RPMI7951 (cell line): ENCODE data around the gene TEDDM1. TPM values are rescaled to one million over a fixed set of nuclear protein-coding genes. Genes with fewer than 3 reads are reported as not detected.
A peak's percentile ranks its signal among the peaks of the same experiment; 100 is the strongest.

Experiments
- DNase-seq: peaks from one replicate; pipeline ENCODE4 v3.0.0-alpha.2; 2012; ENCODE audit warnings: low read depth
- total RNA-seq: library from RNA; depleted of rRNA; stranded (reverse); fragments of >200 nt; shearing (Covaris generic); gene quantifications from 2 replicates; pipeline ENCODE4 v1.2.3, GENCODE V29; 2014

Gene TEDDM1
- total RNA-seq, 1 experiment from 2014 or later = not detected

DNA sequence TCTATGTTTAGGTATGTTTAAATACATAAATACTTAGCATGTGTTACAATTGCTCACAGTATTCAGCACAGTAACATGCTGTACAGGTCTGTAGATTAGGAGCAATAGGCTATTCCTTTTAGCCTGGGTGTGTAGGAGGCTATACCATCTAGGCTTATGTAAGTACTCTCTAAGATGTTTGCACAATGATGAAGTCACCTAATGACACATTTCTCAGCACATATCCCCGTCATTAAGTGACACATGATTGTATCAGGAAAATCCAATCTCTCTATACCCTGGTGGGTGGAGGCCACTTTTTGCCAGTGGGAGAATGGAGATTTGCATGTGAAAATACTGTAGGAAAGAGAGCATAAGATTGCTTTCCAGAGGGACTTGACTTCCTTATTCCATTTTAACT lies 5.5 kb upstream of the TEDDM1 start:
- no peak for DNase-seq

DNA sequence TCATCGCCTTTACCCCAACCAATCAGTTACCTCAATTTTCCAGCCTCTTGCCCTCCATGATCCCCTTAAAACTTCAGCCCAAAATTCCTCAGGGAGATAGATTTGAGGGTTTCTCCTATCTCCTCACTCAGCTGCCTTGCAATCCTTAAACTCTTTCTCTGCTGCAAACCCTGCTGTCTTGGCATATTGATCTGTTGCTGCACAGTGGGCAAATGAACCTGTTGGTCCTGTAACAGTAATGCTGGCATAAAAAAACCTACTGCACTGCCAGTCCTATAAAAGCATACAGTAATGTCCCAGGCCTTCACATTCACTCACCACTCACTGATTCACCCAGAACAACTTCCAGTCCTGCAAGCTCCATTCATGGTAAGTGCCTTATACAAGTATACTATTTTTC lies 5.1 kb upstream of the TEDDM1 start:
- no peak for DNase-seq

DNA sequence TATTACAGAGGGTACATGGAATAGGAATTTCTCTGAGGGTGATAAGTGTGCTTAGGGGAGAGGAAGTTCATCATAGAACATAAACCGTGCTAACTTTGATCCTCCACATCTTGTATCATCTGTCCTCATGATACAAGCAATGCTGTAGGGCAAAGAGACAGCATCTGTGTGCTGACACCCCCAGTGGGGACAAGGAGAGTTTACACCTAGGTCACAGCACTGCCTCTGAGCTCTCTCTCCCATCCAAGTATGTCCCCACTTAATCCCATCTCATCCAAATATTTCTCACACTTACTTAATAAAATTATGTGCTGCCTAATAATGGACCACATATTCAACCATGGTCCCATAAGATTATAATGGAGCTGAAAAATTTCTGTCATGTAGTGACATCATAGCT lies 4.3 kb upstream of the TEDDM1 start:
- no peak for DNase-seq

DNA sequence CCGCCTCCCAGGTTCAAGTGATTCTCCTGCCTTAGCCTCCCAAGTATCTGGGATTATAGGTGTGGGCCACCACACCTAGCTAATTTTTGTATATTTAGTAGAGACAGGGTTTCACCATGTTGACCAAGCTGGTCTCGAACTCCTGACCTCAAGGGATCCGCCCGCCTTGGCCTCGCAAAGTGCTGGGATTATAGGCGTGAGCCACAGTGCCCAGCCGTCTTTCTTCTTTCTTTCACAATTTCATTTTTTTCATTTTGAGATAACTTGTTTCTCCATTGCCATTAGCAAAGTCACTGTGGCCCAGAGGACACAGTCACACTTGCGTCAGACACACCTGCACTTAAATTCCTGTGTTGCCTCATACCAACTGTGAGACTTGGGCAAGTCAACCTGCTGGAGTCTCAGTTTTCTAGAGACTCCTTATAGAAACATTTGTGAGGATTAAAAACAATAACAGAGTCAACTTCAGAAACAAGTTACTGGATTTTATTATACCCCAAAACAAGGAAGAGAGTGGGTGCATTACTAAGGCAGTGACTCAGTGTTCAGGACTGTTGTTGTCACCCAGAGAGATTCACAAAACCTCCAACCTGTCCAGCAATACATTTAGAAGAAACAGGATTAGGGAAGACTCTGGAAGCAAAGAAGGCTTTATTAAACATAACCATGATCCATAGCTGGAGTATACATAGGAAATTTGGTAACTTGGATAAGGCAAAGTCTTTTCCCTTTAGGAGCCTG lies 2.6 kb downstream of the TEDDM1 start:
- no peak for DNase-seq

DNA sequence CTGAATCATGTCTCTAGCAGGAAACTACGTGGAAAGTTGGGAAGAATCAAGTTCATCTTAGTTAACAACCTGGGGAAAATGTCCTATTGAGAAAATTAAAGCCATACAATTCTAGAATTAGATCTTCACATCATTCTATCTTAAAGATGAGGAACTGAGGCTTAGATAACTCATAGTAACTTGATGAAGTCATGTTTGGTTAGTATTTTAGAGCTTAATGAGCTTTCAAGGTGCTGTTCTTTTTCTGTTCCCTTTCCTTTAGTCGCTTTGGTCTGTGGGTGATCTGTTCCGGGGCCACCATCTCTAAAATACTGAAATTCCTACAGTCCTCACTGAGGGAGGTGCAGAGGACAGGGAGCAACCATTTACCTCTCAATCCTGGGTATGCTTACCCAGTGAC lies 4.6 kb downstream of the TEDDM1 start:
- DNase-seq = no peak

DNA sequence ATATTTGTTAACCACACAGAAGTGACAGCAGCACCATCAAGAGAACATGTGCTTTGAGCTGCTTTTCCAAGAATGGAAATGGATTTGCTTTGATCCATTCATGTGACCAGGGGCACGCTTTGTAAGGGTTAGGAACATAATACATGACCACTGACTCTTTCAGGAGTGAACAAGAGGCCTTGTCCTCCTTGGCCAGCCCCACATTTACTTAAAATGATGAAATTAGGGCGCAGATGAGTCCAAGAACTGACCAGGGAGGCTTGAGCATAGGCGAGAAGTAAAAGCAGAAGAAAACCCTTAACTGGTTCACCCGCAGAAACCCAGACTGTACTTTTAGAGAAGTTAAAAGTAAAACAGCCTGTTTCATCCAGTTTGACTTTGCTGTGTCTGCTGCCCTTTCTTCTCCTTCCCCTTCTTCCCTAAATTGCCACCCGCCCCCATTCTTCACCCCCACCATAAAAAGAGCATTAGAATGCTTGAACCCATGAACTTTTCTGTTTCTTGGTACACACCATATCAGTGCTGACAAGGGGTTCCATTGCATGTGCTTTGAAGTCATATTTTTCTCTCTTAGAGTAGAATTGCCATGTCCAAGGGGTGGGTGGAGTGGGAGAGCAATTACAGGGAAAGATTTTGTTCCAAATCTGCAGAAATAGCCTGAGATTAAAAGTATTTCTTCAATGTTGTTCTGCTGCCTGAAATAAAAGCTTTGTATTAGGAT lies 6.3 kb downstream of the TEDDM1 start:
- DNase-seq = no peak

DNA sequence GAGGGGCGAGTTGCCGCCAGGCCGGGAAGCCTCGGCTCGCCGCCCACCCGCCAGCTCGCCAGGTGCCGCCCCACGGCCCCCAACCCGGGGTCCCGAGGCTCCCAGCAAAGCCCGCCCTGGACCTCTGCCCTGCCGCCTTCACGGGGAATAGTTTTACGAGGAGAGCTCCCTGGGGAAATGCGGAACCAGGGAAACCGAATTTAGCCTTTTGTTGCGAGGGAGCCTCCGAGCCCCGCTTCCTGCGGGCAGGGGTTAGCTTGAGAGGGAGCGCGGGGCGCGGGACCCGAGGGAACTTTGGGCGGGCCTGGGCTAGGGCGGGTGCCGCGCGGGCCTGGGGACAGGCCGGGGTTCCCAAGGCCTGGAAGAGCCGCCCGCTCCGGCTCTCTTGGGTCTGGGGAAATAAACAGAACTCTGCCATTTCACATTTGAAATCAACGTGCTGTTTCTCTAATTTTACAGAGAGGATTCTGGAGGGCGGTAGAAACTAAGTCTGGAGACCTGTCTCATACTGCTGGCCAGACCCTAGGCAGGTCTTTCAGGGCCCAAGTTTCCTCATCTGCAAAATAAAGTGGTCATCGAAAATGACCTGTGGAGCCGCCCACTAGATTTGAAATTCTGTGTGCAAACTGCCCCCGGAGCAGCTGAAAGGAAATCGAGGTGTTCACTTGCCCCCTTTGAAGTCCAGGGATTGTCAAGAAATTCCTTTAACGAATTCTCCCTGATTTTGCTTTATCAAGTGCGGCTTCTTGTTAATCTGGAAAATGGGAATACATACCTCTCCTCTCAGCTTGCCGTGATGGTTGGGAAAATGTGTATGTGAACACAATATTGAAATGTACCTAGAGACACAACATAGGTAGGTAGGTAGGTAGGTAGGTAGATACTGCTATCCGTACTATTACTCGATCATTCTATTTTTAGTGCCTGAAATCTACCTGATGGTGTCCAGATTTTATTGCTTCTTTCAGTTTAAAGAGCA lies 8.1 kb downstream of the TEDDM1 start:
- DNase-seq = peak; percentile 25

DNA sequence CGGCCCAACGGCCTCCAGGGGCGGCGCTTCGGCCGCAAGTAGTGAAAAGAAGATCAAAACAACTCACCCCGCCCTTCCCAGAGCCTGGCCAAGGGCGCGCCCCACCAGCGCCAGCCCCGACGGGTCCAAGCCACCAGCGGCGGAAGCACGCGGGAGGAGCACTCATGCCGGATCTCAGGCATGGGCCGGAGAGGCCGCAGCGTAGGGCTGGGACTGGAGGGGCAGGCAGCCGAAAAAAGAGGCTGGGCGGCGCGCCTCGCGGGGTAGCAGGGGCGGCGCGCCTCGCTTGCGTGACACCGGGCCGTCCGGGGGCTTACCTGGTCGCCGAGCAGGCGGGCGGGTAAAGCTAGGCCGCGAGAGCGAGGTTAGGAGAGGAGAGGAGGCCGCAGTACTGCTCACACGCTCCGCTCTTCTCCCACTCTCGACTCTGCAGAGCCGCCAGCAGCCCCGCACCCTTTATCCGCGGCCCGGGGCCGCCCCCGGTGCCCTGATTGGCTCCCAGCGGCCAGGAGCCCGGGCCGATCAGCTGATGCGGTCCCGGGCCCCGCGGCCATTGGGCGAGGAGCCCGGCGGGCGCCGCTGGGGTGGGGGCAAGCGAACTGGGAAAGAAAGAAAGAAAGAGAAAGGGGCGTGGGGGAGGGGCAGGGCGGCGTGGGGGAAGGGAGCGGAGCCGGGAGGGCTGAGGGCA lies 9.0 kb downstream of the TEDDM1 start, which contains the start of gene GLUL:
Gene GLUL, minus strand, starts transcription at position 429 of the 688 bp plus-strand sequence. CDS start 3,053 bp downstream, outside the sequence.
- peak; percentile 83 for DNase-seq

DNA sequence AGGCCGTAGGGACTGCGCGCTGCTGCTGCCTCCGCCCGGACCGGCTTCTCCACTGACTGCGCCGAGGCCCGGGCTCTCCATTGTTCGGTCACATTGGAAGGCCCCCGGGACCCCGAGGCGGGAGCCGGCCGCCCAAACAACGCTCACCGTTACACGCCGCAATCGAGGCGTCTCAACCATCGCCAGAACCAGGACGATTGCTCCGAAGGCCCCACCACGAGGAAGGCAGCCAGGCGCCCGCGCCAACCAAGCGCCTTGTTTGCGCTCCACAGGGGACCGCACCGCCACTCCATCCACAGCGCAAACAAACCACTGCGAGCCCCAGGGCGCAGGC lies 9.5 kb downstream of the TEDDM1 start:
- no peak for DNase-seq

DNA sequence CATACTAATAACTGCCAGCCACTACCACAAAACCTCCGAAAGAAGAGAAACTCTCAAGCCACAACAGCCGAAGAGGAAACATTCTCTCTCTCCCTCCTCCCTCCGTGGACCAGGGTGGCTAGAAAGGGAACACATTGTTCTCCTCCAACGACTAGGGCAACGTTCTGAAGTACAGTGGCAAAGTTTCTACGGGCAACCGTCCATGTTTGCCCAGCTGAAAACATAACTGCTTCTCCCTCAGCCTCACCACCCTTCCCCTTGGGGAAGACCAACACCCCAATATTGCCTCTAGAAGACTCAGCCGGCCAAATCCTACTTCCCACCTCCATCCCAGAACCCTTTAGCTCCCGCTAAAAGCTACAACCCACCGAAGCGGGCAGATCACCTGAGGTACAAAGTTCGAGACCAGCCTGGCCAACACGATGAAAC lies 10.8 kb downstream of the TEDDM1 start:
- DNase-seq = peak; percentile 12

DNA sequence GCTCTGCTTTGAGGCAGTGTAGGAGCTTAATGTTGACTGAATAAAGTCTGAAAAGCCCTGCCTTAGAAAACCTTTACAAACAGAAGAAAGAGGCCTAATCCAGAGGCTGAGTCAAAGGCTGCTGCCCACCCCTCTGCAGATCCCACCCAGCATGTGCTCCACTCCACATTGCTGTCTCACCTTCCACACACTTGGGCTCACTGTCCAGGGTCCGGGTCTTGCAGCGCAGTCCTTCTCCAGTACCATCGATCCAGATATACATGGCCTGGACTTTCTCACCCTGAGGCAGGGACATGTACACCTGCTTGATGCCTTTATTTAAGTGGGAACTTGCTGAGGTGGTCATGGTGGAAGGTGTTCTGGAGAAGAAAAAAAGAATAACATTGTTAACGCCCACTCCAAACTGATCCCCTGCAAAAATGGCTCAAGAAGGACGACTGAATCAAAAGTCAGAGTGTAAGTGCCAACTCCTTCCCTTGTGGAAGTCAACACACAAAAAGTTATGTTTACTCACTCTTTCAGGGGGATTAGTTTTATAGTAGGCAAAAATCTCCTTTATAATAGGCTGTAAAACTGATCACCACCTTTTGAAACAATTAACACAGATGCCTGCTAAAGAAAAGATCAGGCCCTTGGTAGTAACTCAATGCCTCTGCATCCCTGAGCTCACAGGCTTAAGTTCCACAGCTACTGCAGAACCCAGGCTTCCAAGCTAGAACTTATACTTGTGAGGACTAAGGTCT lies 11.9 kb downstream of the TEDDM1 start:
- no peak for DNase-seq

DNA sequence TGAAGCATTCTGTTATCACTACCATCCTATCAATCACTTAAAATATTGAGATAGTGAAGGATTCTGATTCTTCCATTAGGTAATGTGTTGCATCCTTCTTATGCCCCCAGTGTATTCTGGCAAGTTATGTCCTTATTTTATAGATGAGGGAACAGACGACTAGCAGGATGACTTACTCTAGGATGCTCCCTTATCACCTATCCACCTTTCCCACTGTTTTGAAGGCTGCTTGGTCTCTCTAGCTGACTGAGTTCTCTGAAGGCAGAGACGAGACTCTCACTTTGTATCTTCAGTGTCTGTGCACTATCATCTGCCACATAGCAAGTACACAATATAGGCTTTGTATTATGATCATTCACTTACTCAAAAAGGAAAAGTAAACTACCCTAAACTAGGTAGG lies 12.9 kb downstream of the TEDDM1 start:
- DNase-seq = no peak

DNA sequence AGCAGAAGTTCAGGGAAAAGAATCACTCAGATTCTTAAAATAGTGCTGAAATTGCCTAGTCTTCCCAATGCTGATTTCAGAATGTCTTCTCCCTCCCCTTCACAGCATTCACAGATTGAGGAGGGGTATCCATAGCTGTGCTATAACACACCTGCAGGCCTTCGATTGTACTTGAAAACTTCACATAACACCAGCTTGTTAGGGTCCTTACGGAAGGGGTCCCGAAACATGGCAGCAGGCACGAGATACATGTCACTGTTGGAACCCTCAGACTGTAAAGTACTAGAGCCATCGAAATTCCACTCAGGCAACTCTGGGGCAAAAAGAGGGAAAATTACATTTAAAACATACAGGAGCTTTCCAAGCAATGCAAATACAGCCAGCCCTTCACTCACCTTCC lies 13.5 kb downstream of the TEDDM1 start:
- DNase-seq = no peak

DNA sequence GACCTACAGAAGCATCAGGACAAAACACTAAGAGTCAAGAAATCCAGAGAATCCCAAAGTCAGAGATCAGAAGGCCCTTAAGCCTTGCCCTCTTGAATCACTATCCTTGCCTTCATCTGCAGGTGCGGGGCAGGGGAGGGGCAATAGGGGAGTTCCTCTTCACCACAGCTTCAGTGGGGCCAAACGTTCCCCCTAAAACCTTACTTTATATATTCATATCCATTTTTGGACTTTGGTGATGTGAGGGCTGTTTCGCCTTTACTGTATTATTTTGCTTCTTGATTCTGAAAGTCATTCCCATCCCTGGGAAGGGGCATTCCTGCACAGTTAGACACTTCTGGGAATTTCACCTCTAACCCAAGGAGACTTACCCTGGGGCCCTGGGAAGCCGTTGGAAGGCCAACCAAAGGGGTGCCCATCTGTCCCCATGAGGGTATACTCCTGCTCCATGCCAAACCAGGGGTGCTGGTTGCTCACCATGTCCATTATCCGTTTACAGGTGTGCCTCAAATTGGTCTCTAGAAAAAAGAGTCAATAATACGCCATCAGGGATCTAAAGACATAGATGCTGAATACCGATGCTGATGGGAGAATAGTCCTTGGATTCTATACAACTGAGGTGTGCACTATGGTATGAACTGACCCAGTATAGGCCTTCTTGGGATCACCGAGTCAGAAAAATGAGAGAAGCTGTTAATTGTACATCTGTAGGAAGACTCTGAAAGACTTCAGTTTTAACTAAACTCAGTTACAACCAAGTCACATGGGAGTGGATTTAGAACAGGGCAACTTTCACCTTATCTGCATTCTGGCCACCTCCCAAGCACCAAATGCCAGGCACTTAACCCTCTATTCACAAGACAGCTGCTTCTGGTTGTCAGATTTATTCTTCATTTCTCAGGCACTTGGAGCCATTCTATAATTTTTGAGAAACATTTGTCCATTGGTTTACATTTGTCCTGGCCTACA lies 14.3 kb downstream of the TEDDM1 start:
- no peak for DNase-seq

DNA sequence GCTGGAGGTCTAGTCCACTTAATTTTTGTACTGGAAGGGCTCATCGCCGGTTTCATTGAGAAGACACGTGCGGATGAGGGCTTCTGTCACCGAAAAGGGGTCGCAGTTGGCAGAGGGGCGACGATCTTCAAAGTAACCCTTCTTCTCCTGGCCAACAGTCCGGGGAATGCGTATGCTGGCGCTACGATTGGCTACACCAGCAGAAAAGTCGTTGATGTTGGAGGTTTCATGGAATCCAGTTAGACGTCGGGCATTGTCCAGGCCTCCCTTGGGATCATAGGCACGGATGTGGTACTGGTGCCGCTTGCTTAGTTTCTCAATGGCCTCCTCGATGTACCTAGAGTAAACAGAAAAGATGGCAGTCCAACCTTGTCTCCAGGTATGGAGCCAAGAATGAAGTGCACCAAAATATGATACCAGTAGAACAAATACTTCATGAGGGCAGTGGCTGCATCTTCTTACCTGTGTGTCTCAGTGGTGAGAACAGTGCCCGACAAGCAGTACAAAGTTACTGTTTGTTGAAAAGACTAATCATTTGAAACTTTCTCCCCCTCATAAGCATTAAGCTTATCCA lies 16.0 kb downstream of the TEDDM1 start:
- no peak for DNase-seq

DNA sequence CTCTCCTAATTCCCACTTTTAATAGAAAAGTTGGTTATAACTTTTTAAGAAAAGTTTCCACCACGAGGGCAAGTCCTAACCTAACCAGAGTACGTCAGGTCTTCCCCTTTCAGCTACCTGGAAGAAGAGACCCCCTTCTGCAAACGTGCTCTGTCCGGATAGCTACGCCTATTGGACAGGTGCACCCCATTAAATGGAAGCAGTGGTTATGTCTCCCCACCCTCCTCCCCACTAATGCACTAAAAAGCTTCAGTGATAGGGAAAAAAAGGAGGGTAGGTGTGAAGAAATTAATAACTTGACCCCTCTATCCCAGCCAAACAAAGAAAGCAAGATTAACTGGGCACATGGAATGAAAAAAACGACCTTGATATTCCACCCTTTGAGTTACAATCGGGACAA lies 16.5 kb downstream of the TEDDM1 start:
- DNase-seq = no peak

DNA sequence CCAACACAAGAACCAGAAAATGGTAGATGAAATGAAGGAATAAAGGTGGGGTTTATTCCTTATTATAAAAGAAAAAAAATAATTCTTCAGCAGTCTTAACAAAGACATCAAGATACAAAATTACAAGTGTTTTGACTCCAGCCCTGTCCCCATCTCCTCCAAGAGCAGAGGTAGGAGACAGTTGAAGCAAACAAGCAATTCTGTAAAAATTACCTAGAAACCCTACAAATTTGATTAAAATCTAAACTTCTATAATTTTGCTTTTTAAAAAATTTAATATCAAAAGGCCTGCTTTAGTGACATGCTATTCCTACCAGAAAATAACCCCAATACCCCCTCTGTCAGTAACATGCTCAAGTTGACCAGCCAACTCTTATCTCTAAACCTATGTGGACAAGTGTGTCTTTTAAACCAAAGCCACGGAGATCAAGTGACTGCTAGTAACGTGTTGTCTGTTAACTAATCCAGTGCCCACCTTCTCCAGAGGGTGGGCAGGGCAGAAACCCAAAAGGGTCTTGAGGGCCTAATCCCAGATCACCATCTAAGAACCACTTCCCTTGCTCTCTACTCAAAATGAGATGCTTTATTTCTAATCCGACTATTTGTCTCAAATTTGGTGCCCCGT lies 17.3 kb downstream of the TEDDM1 start:
- no peak for DNase-seq

DNA sequence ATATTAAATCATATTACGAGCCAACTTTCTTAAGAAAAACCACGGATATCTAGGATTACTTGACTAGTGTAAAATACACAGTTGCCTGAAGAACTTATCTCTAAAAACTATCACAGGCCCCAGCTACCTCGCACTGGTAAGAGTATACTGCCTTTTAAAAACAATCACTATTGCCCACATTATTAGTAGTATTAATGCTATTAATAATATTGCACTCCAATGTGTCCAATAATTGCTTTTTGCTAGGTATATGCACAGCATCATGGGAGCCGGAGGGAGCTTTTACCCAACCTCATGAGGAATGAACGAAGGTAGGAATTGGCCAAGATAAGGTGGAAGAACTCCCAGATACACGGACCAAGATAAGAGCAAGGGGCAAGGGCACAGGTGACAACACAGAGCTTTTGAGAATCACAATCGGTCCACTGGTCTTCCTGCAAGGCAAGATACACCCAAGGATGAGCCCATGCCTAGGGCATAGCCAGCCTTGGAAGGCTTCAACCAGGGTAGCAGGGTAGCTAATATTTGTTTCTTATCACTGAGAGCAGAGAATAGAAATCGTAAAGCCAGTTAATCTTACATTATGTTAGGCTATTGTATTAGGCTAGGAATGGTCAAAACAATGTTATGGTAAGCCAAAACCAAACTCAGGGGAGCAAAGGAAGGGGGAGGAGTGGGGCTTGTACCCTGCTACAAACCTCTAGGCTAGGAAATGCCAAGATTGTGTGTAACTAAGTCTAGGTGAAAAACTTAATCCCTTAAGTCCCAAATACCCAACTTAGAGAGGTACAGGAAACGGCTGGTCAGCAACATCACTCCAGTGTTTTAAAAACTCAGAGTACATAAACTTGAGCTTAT lies 18.3 kb downstream of the TEDDM1 start:
- no peak for DNase-seq
